ENCODE results near the gene CAMSAP1. TPM values are rescaled to one million over a fixed set of nuclear protein-coding genes. Genes with fewer than 3 reads are reported as not detected.
A peak's percentile ranks its signal among the peaks of the same experiment; 100 is the strongest.

The CAMSAP1 gene
- total and polyA plus RNA-seq, 11 donors, result 10.9 to 38.3 (median 19.9) TPM

GRCh38 chr9:135888126-135888765, 19.1 kb downstream of the CAMSAP1 start:
- Histone ChIP-seq H3K36me3 (no peaks in the 10 kb centered on the region), H3K27ac (peak overlapping the region in 9 of 12 donors; percentile 11 to 82 (median 37)), H3K27me3 (no peaks in the 10 kb centered on the region), H3K4me1 (peaks cover 15 to 83% (median 69%) of the 10 kb centered on the region in 12 donors), H3K9me3 (no peaks in the 10 kb centered on the region), H3K4me3 (peak overlapping the region in 1 of 12 donors; percentile 39)
- DNase-seq (no peak), ATAC-seq (no peak)
- intact Hi-C loops (cut with DNase I), result no loop called here
- 78 to 91% (median 85%) methylated on average over 18 to 22 of the region's 22 CpGs for WGBS, 4 donors
- no peak for TF ChIP-seq CTCF (IDR thresholded peaks at IDR 0.05)
- no peak for TF ChIP-seq POLR2A (IDR thresholded peaks at IDR 0.05)

GRCh38 chr9:135887585-135888050, 19.7 kb downstream of the CAMSAP1 start:
- Histone ChIP-seq H3K9me3 (no peaks in the 10 kb centered on the region), H3K27ac (peak overlapping the region in 9 of 12 donors; percentile 11 to 82 (median 37)), H3K4me3 (peak overlapping the region in 5 of 12 donors; percentile 1 to 39 (median 15)), H3K36me3 (peaks cover 0 to 1% (median 0%) of the 10 kb centered on the region in 9 donors), H3K27me3 (no peaks in the 10 kb centered on the region), H3K4me1 (peaks cover 15 to 76% (median 65%) of the 10 kb centered on the region in 12 donors)
- TF ChIP-seq POLR2A (IDR thresholded peaks at IDR 0.05) (no peak), CTCF (IDR thresholded peaks at IDR 0.05) (no peak)
- intact Hi-C loops (cut with DNase I), result no loop called here
- DNase-seq, result peak in 3 of 5 donors; percentile 29 to 40 (median 36)
- WGBS, 4 donors, result 31 to 42% (median 37%) methylated on average over 6 to 12 of the region's 12 CpGs
- peak; percentile 7 to 62 (median 38) for ATAC-seq

- Histone ChIP-seq H3K36me3 (peaks cover 0 to 7% (median 0%) of the 10 kb centered on the region in 9 donors), H3K9me3 (no peaks in the 10 kb centered on the region), H3K27me3 (no peaks in the 10 kb centered on the region), H3K4me3 (peak overlapping the region in 5 of 12 donors; percentile 1 to 39 (median 15)), H3K27ac (peak overlapping the region in 9 of 12 donors; percentile 11 to 82 (median 32)), H3K4me1 (peaks cover 15 to 75% (median 63%) of the 10 kb centered on the region in 12 donors)
- DNase-seq (peak in 4 of 5 donors; percentile 37 to 71 (median 52)), ATAC-seq (peak; percentile 16 to 62 (median 54))
- intact Hi-C loops (cut with DNase I), result no loop called here
- TF ChIP-seq CTCF (IDR thresholded peaks at IDR 0.05), result no peak
- no peak for TF ChIP-seq POLR2A (IDR thresholded peaks at IDR 0.05)
- WGBS, 4 donors, result 21 to 35% (median 28%) methylated on average over 18 of the region's 18 CpGs
These were observed 20.3 kb downstream of the CAMSAP1 start for GRCh38 chr9:135887021-135887507.
